K562 (cell line): ENCODE measurements around the gene SEC11A. TPM values are rescaled to one million over a fixed set of nuclear protein-coding genes. Genes with fewer than 3 reads are reported as not detected.
"Not testable (repeated sequence)": the region's sequence is repeated elsewhere in the genome, so short reads cannot be mapped to it uniquely, and the experiment has no call there.

Experiments
- ATAC-seq: fragments of 200-7000 bp; cut with Tn5 transposase; 3 replicates; pipeline ENCODE4 v1.9.1; 2020; ENCODE audit warnings: moderate library complexity
- BruUV-seq: library from RNA; stranded (reverse); fragments of 400-500 nt; replicated peaks from 2 replicates; lab custom pipeline; 2021; lab: Mats Ljungman, UMichigan
- CTCF ChIA-PET: fragments of 300-600 bp; formaldehyde crosslinking; extraction: SDS; loops from one replicate; lab custom pipeline; 2021; ENCODE audit warnings: low intra/inter-chr PET ratio; lab: Yijun Ruan, JAX
- POLR2A ChIA-PET: fragments of 300-600, 350-650 bp; sonication (Branson Sonifier 250); formaldehyde crosslinking; extraction: SDS; loops from one replicate; lab custom pipeline; 2021; ENCODE audit warnings: antibody characterized with exemption, inconsistent platforms; lab: Yijun Ruan, JAX
- DNase-seq, 4 experiments: peaks; one replicate each; pipeline versions ENCODE4 v3.0.0 to v3.0.0-alpha.2; 2011 to 2018; ENCODE audit warnings: low spot score in 3 of 4, mixed read lengths in 3 of 4; ENCODE audit errors: extremely low read depth in 1 of 4
- FAIRE-seq: peaks from 2 replicates; lab custom pipeline; 2011; peaks lifted over from hg19 to GRCh38; lab: Jason Lieb, UNC
- H2AFZ ChIP-seq: 2 replicates; pipeline ENCODE4 v1.6.0; 2011; ENCODE audit warnings: low read depth, low read length, control low read depth, inconsistent platforms
- H3K27ac ChIP-seq: fragments of 200-600 bp; 3 replicates; pipeline ENCODE4 v1.8.0; 2011; ENCODE audit warnings: low read depth, mild to moderate bottlenecking, control low read depth, inconsistent platforms, low read length, moderate library complexity, mixed read lengths; ENCODE audit errors: extremely low read depth
- H3K27me3 ChIP-seq, 2 experiments: fragments of 300-600 bp in 1 of 2; 2 replicates in 1 of 2; 3 replicates in 1 of 2; pipeline versions ENCODE4 v1.6.0 to v1.8.0; 2011; ENCODE audit warnings: inconsistent platforms in 2 of 2, low read length in 2 of 2, mild to moderate bottlenecking in 1 of 2, mixed read lengths in 1 of 2, moderate library complexity in 1 of 2; ENCODE audit not compliant: control insufficient read depth in 2 of 2, insufficient read depth in 2 of 2
- H3K36me3 ChIP-seq: fragments of 300-600 bp; 3 replicates; pipeline ENCODE4 v1.8.0; 2011; ENCODE audit warnings: mild to moderate bottlenecking, low read length, inconsistent platforms; ENCODE audit not compliant: control insufficient read depth, insufficient read depth
- H3K4me1 ChIP-seq, 2 experiments: fragments of 200-600 bp in 1 of 2; replicated peaks in 1 of 2; 2 replicates in 1 of 2; 3 replicates in 1 of 2; pipeline versions ENCODE4 v1.5.1 to v1.8.0; 2011; ENCODE audit warnings: inconsistent platforms in 2 of 2, low read length in 2 of 2, mild to moderate bottlenecking in 1 of 2, mixed read lengths in 1 of 2, moderate library complexity in 1 of 2; ENCODE audit not compliant: control insufficient read depth in 2 of 2, insufficient read depth in 2 of 2
- H3K4me2 ChIP-seq: 2 replicates; pipeline ENCODE4 v1.6.1; 2011; ENCODE audit warnings: low read length, control low read depth, inconsistent platforms, mixed read lengths; ENCODE audit not compliant: insufficient read depth
- H3K4me3 ChIP-seq: fragments of 200-600 bp; sonication (generic), shearing (Covaris generic); 2 replicates; pipeline ENCODE4 v1.5.1; 2016; ENCODE audit warnings: control low read depth, inconsistent platforms
- H3K79me2 ChIP-seq: fragments of 200-600 bp; 3 replicates; pipeline ENCODE4 v1.8.0; 2011; ENCODE audit warnings: low read length, inconsistent platforms; ENCODE audit not compliant: control insufficient read depth, insufficient read depth
- H3K9ac ChIP-seq, 2 experiments: 2 replicates each; pipeline versions ENCODE4 v1.6.0 to v1.6.1; 2011; ENCODE audit warnings: low read depth in 2 of 2, low read length in 2 of 2, control low read depth in 1 of 2, inconsistent platforms in 1 of 2, mild to moderate bottlenecking in 1 of 2, mixed read lengths in 1 of 2; ENCODE audit not compliant: insufficient read depth in 1 of 2
- H3K9me1 ChIP-seq: one replicate; pipeline ENCODE4 v1.6.0; 2011; ENCODE audit warnings: inconsistent platforms, mild to moderate bottlenecking, low read length, moderate library complexity; ENCODE audit not compliant: control insufficient read depth, insufficient read depth
- H3K9me3 ChIP-seq: replicated peaks from 2 replicates; pipeline ENCODE4 v1.5.1; 2011; ENCODE audit warnings: low read depth, low read length, inconsistent platforms; ENCODE audit not compliant: control insufficient read depth, insufficient read depth
- H4K20me1 ChIP-seq: replicated peaks from 2 replicates; pipeline ENCODE4 v1.6.1; 2011; ENCODE audit warnings: low read length, inconsistent platforms, mixed read lengths; ENCODE audit not compliant: control insufficient read depth, insufficient read depth
- HDAC8 ChIP-seq: fragments of 450-650 bp; IDR thresholded peaks from 2 replicates; pipeline ENCODE4 v1.6.1; 2016; ENCODE audit warnings: mild to moderate bottlenecking, missing genetic modification characterization, moderate library complexity, missing compliant biosample characterization
- IFI16 ChIP-seq: fragments of 250-450 bp; sonication (Bioruptor Pico); IDR thresholded peaks from 2 replicates; pipeline ENCODE4 v2.1.2; 2022; ENCODE audit warnings: mild to moderate bottlenecking, inconsistent platforms
- MTA1 ChIP-seq: fragments of 450-650 bp; IDR thresholded peaks from 2 replicates; pipeline ENCODE4 v1.6.1; 2017; ENCODE audit warnings: borderline replicate concordance
- NR2F6 ChIP-seq: fragments of 450-650 bp; formaldehyde crosslinking; IDR thresholded peaks from 2 replicates; pipeline ENCODE4 v1.4.0; 2020; ENCODE audit warnings: mild to moderate bottlenecking
- NR4A1 ChIP-seq, 2 experiments: fragments of 250-450 bp in 1 of 2; fragments of 450-650 bp in 1 of 2; sonication (Bioruptor Pico) in 1 of 2; IDR thresholded peaks; 2 replicates each; pipeline versions ENCODE4 v1.4.0 to v1.6.1; 2016 to 2020; ENCODE audit warnings: mild to moderate bottlenecking in 2 of 2, missing compliant biosample characterization in 1 of 2, missing genetic modification characterization in 1 of 2, moderate library complexity in 1 of 2
- PTTG1 ChIP-seq: fragments of 450-650 bp; IDR thresholded peaks from 2 replicates; pipeline ENCODE4 v1.6.1; 2016; ENCODE audit warnings: low read depth, mild to moderate bottlenecking, missing genetic modification characterization, missing compliant biosample characterization
- PYGO2 ChIP-seq: fragments of 450-650 bp; IDR thresholded peaks from 2 replicates; pipeline ENCODE4 v1.6.1; 2016; ENCODE audit warnings: mild to moderate bottlenecking, missing genetic modification characterization, moderate library complexity, missing compliant biosample characterization
- SUPT5H ChIP-seq: fragments of 450-650 bp; IDR thresholded peaks from 2 replicates; pipeline ENCODE4 v1.6.1; 2016
- TCF3 ChIP-seq: sonication (generic); formaldehyde crosslinking; IDR thresholded peaks from 2 replicates; pipeline ENCODE4 v1.4.0; 2020; ENCODE audit warnings: mild to moderate bottlenecking, missing genetic modification reagents
- XRCC4 ChIP-seq: IDR thresholded peaks from one replicate; pipeline ENCODE4 v1.6.1; 2011; ENCODE audit not compliant: insufficient read depth, insufficient read length; ENCODE audit errors: extremely low read depth
- ZNF384 ChIP-seq: IDR thresholded peaks from 2 replicates; pipeline ENCODE4 v1.6.1; 2012; ENCODE audit warnings: low read depth, low read length, improper control_type of control experiment
- WGBS: fragments of 100-300 bp; shearing (Covaris generic); methylation state at CpG from one replicate; pipeline ENCODE4 v1.1.6; 2016; ENCODE audit warnings: low coverage, mixed read lengths; ENCODE audit not compliant: insufficient coverage; ENCODE audit errors: missing lambda C conversion rate; 5-methylcytosine and 5-hydroxymethylcytosine counted together
- in situ Hi-C: fragments of 300-500 bp; cut with MboI; formaldehyde crosslinking; loops from 4 replicates; pipeline ENCODE4 v1.15.0; 2018; ENCODE audit warnings: inconsistent platforms, mixed read lengths
- intact Hi-C: fragments of 100-400 bp; cut with micrococcal nuclease; formaldehyde crosslinking; loops from 2 replicates; pipeline ENCODE4 v1.14.2; 2022
- polyA plus RNA-seq, 8 experiments: library from polyadenylated mRNA; depleted of rRNA in 4 of 8; stranded (reverse) in 5 of 8; unstranded in 3 of 8; fragments of >200 nt; fragmentation: Nextera tagmentation in 2 of 8; fragmentation: Illumina TruSeq in 1 of 8; extraction: Ambion mirVana in 2 of 8; extraction: Trizol in 1 of 8; gene quantifications; 2 replicates each; pipeline versions ENCODE4 v1.2.1 to v1.2.3, GENCODE V29; 2011 to 2014; ENCODE audit warnings: inconsistent platforms in 1 of 8, missing spikeins in 1 of 8
- total RNA-seq, 7 experiments: library from RNA; depleted of rRNA in 6 of 7; stranded (reverse); fragments of >200 nt in 6 of 7; fragmentation: Illumina TruSeq in 2 of 7; extraction: Trizol in 2 of 7; gene quantifications; 2 replicates each; pipeline versions ENCODE4 v1.2.1 to v1.2.3, GENCODE V29; 2011 to 2021; ENCODE audit warnings: low replicate concordance in 1 of 7
- TF ChIP-seq, protein P1 (sequence below): fragments of 200-800 bp; sonication (Bioruptor generic); IDR thresholded peaks from 2 replicates; pipeline ENCODE4 v1.6.1; 2017; ENCODE audit warnings: missing genetic modification characterization, missing compliant biosample characterization
- TF ChIP-seq, protein P2 (sequence below): IDR thresholded peaks from 2 replicates; pipeline ENCODE4 v1.6.1; 2012; ENCODE audit warnings: low read depth, low read length, improper control_type of control experiment, borderline replicate concordance

The SEC11A gene
- total and polyA plus RNA-seq, 9 of the 15 experiments (the other 6 are each of a cell fraction or from before 2014, with no cell fraction given), result 175 to 310 (median 229) TPM

- H3K9me1 ChIP-seq, H3K4me2 ChIP-seq, H3K4me3 ChIP-seq, H4K20me1 ChIP-seq, FAIRE-seq, ATAC-seq, DNase-seq, CTCF ChIA-PET, H3K27ac ChIP-seq, H2AFZ ChIP-seq, H3K9me3 ChIP-seq, H3K27me3 ChIP-seq, in situ Hi-C loops, BruUV-seq, H3K9ac ChIP-seq: not testable (repeated sequence)
- Histone ChIP-seq H3K36me3 (peaks cover 17% of the 10 kb centered on the region; the same call in 2 of the 3 replicates), H3K79me2 (peaks cover 96% of the 10 kb centered on the region), H3K4me1 (peaks cover 2 to 22% of the 10 kb centered on the region in 2 experiments; a peak in 4 of 5 replicates)
- WGBS, result 55% methylated on average over 2 of the region's 4 CpGs
- TF ChIP-seq ZNF384, result 0 out of 2 replicates have a peak, but pooled peaks have one; percentile 6
- POLR2A ChIA-PET, result interaction anchor here (1.5 kb wide), 1 partner anchor 14 kb away, joined by 3 read pairs; no protein-coding TSS in a partner anchor
- intact Hi-C loops, result loop anchor here (5.0 kb wide), 1 partner anchor 32 kb away; no protein-coding TSS in a partner anchor
Observed at GRCh38 chr15:84754889-84755288, 39.0 kb upstream of the SEC11A start.

- 53% methylated on average over 3 of the region's 3 CpGs for WGBS
- H3K4me3 ChIP-seq, result no peak overlapping the region
- CTCF ChIA-PET, result no interaction called here
- TF ChIP-seq IFI16 (CRISPR knock-in tag), result no peak
- TF ChIP-seq XRCC4, result no peak
- TF ChIP-seq NR4A1 (CRISPR knock-in tag; IDR thresholded peaks at IDR 0.05), result no peak
- TF ChIP-seq NR4A1 (tag; IDR thresholded peaks at IDR 0.05), result no peak
- no peak for TF ChIP-seq PYGO2 (tag)
- no peak for TF ChIP-seq SUPT5H
- TF ChIP-seq PTTG1 (tag), result no peak
- TF ChIP-seq, protein P1, sequence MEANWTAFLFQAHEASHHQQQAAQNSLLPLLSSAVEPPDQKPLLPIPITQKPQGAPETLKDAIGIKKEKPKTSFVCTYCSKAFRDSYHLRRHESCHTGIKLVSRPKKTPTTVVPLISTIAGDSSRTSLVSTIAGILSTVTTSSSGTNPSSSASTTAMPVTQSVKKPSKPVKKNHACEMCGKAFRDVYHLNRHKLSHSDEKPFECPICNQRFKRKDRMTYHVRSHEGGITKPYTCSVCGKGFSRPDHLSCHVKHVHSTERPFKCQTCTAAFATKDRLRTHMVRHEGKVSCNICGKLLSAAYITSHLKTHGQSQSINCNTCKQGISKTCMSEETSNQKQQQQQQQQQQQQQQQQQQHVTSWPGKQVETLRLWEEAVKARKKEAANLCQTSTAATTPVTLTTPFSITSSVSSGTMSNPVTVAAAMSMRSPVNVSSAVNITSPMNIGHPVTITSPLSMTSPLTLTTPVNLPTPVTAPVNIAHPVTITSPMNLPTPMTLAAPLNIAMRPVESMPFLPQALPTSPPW (CRISPR knock-in tag), result no peak
- TF ChIP-seq HDAC8 (tag), result no peak
- no peak for TF ChIP-seq TCF3 (CRISPR knock-in tag)
- TF ChIP-seq MTA1, result no peak
- no peak for TF ChIP-seq NR2F6
- TF ChIP-seq, protein P2, sequence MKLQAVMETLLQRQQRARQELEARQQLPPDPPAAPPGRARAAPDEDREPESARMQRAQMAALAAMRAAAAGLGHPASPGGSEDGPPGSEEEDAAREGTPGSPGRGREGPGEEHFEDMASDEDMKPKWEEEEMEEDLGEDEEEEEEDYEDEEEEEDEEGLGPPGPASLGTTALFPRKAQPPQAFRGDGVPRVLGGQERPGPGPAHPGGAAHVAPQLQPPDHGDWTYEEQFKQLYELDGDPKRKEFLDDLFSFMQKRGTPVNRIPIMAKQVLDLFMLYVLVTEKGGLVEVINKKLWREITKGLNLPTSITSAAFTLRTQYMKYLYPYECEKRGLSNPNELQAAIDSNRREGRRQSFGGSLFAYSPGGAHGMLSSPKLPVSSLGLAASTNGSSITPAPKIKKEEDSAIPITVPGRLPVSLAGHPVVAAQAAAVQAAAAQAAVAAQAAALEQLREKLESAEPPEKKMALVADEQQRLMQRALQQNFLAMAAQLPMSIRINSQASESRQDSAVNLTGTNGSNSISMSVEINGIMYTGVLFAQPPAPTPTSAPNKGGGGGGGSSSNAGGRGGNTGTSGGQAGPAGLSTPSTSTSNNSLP, result no peak
Observed at GRCh38 chr15:84752700-84753099, 36.8 kb upstream of the SEC11A start.

More at GRCh38 chr15:84752700-84753099, 36.8 kb upstream of the SEC11A start:
- Histone ChIP-seq H3K9me1 (no peaks in the 10 kb centered on the region), H3K27ac (no peak overlapping the region), H4K20me1 (peaks cover 7% of the 10 kb centered on the region; the same call in 1 of the 2 replicates), H3K4me1 (peaks cover 15 to 22% of the 10 kb centered on the region in 2 experiments; a peak in 4 of 5 replicates), H2AFZ (no peak overlapping the region), H3K79me2 (peaks cover 91% of the 10 kb centered on the region), H3K4me2 (no peak overlapping the region), H3K27me3 (no peaks in the 10 kb centered on the region), H3K9ac (no peak overlapping the region), H3K36me3 (peaks cover 17% of the 10 kb centered on the region; the same call in 2 of the 3 replicates), H3K9me3 (no peaks in the 10 kb centered on the region)
- POLR2A ChIA-PET, result interaction anchor here (1.1 kb wide), 4 partner anchors 8 to 36 kb away, joined by 3 to 5 read pairs (median 4); partner anchors contain the start of gene SEC11A
- no TSS peak for BruUV-seq
- FAIRE-seq (no peak), DNase-seq (no peak), ATAC-seq (no peak)
- in situ Hi-C loops (no loop called here), intact Hi-C loops (loop anchor here (5.0 kb wide), 1 partner anchor 35 kb away; no protein-coding TSS in a partner anchor)
